ENCODE measurements around the gene RSPH3. TPM values are rescaled to one million over a fixed set of nuclear protein-coding genes. Genes with fewer than 3 reads are reported as not detected.

Gene RSPH3
- total and polyA plus RNA-seq, 2 of the 8 experiments (the other 6 are each of a cell fraction or from before 2014, with no cell fraction given), result 0.60 to 2.7 TPM

GRCh38 chr6:158923805-158924498 is 76.0 kb downstream of the RSPH3 start (continued):
- TF ChIP-seq EZH2 (IDR thresholded peaks at IDR 0.05; ENCODE audit: low read depth, low read length, severe bottlenecking), result no peak
- TF ChIP-seq HDAC2 (IDR thresholded peaks at IDR 0.05; ENCODE audit: borderline replicate concordance in 1 of 2, low read depth in 2 of 2, low read length in 2 of 2), result no peak
- no peak for TF ChIP-seq BRCA1 (IDR thresholded peaks at IDR 0.05; ENCODE audit: low read depth, low read length)
- TF ChIP-seq SP4 (IDR thresholded peaks at IDR 0.05; ENCODE audit: low read length), result no peak
- TF ChIP-seq ATF3 (IDR thresholded peaks at IDR 0.05; ENCODE audit: insufficient read depth, low read depth, low read length), result no peak
- no peak for TF ChIP-seq ZNF274 (IDR thresholded peaks at IDR 0.05; ENCODE audit: borderline replicate concordance, extremely low read depth, low read length)
- no peak for TF ChIP-seq RAD21 (IDR thresholded peaks at IDR 0.05 in 1 of 2, conservative IDR thresholded peaks at IDR 0.05 in 1 of 2; ENCODE audit: low read depth in 2 of 2, low read length in 2 of 2)
- no peak for TF ChIP-seq RXRA (IDR thresholded peaks at IDR 0.05; ENCODE audit: insufficient read depth, low read depth, low read length)
- no peak for TF ChIP-seq TAF7 (optimal IDR thresholded peaks at IDR 0.05; ENCODE audit: borderline replicate concordance, low read depth, low read length)
- no peak for TF ChIP-seq MAX (IDR thresholded peaks at IDR 0.05)

Small RNAs within 50 kb of the gene (small RNA-seq; reads per million reads assigned to genes)
- not detected for gene RNU6-293P (ENCODE audit: insufficient read depth)

Other genes starting within 250 kb of the RSPH3 start
- 286 and 287 TPM in 2 replicates for gene EZR, start 180.8 kb downstream of the RSPH3 start, total RNA-seq (2021; fragmentation: NEBNext Ultra II Directional; extraction: Animal tissue kit (Norgen Biotek cat#: 25700))
- 122 and 138 TPM in 2 replicates for gene EZR, start 180.8 kb downstream of the RSPH3 start, polyA plus RNA-seq (2011; rRNA removed)
- gene TAGAP, start 44.8 kb upstream of the RSPH3 start, total RNA-seq (2021; fragmentation: NEBNext Ultra II Directional; extraction: Animal tissue kit (Norgen Biotek cat#: 25700)), result not detected in 2 replicates
- not detected in 2 replicates for gene TAGAP, start 44.8 kb upstream of the RSPH3 start, polyA plus RNA-seq (2011; rRNA removed)
- 0.30 and 0.42 TPM in 2 replicates for gene FNDC1, start 169.2 kb upstream of the RSPH3 start, total RNA-seq (2021; fragmentation: NEBNext Ultra II Directional; extraction: Animal tissue kit (Norgen Biotek cat#: 25700))
- gene FNDC1, start 169.2 kb upstream of the RSPH3 start, polyA plus RNA-seq (2011; rRNA removed), result 0.06 and 0.14 TPM in 2 replicates

Data from H1 (cell line).